Measurements from ENCODE around the gene LEFTY2. TPM values are rescaled to one million over a fixed set of nuclear protein-coding genes. Genes with fewer than 3 reads are reported as not detected.

The LEFTY2 gene
- total RNA-seq, 2 donors from 2014 or later = 7.9 TPM; not detected in 1

DNA sequence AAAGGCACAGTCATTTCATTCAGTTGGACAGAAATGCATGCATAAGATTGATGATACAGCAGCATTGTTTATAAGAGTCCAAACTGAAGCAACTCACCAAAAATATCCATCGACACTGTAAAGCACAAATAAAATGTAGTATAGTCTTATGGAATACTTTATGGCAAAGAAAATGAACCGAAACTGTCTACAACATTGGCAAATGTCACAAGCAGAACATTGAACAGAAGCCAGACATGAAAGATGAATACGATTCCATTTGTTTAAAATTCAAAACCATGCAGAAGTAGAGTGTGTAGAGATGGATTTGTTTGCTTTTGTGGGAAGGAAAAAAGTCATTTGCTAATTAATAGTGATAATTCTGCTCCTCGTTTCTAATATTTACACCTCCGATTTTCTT lies 44.5 kb downstream of the LEFTY2 start:
- no peak for TF ChIP-seq POLR2AphosphoS5 (IDR thresholded peaks at IDR 0.05)
- TF ChIP-seq POLR2A (IDR thresholded peaks at IDR 0.05) = no peak
- TF ChIP-seq CTCF (IDR thresholded peaks at IDR 0.05) = no peak
- no peaks in the 10 kb centered on the region for H3K36me3 ChIP-seq
- no peak overlapping the region for H3K4me3 ChIP-seq
- WGBS = 64% methylated on average over 5 of the region's 5 CpGs
- no peaks in the 10 kb centered on the region for H3K27me3 ChIP-seq (replicated peaks; ENCODE audit: insufficient read depth)
- no peaks in the 10 kb centered on the region for H3K9me3 ChIP-seq
- intact Hi-C loops (cut with DNase I) = no loop called here
- peak overlapping the region in 1 of 2 donors; percentile 2 for H3K27ac ChIP-seq
- no peak for DNase-seq (ENCODE audit: low spot score)
- H3K4me1 ChIP-seq (replicated peaks) = no peaks in the 10 kb centered on the region

DNA sequence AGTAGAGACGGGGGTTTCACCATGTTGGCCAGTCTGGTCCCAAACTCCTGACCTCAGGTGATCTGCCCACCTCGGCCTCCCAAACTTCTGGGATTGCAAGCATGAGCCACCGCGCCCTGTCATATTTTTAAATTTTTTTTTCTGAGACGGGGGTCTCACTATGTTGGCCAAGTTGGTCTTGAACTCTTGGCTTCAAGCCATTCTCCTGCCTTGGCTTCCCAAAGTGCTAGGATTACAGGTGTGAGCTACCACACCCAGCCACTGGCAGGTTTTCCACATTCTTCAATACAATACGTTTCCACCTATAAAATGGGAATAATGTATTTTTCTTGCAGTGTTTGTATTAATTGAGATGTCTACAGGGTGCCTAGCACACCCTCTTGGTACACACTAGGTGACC lies 48.7 kb downstream of the LEFTY2 start:
- intact Hi-C loops (cut with DNase I) = no loop called here
- no peak for DNase-seq (ENCODE audit: low spot score)

GRCh38 chr1:225891229-225891972 lies 49.6 kb downstream of the LEFTY2 start:
- Histone ChIP-seq H3K36me3 (no peaks in the 10 kb centered on the region), H3K9me3 (no peaks in the 10 kb centered on the region), H3K27me3 (replicated peaks; ENCODE audit: insufficient read depth) (no peaks in the 10 kb centered on the region), H3K4me1 (replicated peaks) (peaks cover 10% of the 10 kb centered on the region), H3K4me3 (no peak overlapping the region), H3K27ac (peak overlapping the region; percentile 86 to 91)
- 69% methylated on average over 14 of the region's 14 CpGs for WGBS
- peak; percentile 87 for DNase-seq (ENCODE audit: low spot score)
- intact Hi-C loops (cut with DNase I) = no loop called here
- TF ChIP-seq POLR2AphosphoS5 (IDR thresholded peaks at IDR 0.05) = peak; percentile 86
- no peak for TF ChIP-seq POLR2A (IDR thresholded peaks at IDR 0.05)

More for the DNA sequence above, 48.7 kb downstream of the LEFTY2 start:
- peak overlapping the region; percentile 86 to 91 for H3K27ac ChIP-seq
- H3K9me3 ChIP-seq = no peaks in the 10 kb centered on the region
- 88% methylated on average over 6 of the region's 6 CpGs for WGBS
- H3K4me3 ChIP-seq = no peak overlapping the region
- peaks cover 10% of the 10 kb centered on the region for H3K4me1 ChIP-seq (replicated peaks)
- no peaks in the 10 kb centered on the region for H3K27me3 ChIP-seq (replicated peaks; ENCODE audit: insufficient read depth)
- TF ChIP-seq POLR2AphosphoS5 (IDR thresholded peaks at IDR 0.05) = no peak
- no peak for TF ChIP-seq POLR2A (IDR thresholded peaks at IDR 0.05)
- no peak for TF ChIP-seq CTCF (IDR thresholded peaks at IDR 0.05)
- no peaks in the 10 kb centered on the region for H3K36me3 ChIP-seq

DNA sequence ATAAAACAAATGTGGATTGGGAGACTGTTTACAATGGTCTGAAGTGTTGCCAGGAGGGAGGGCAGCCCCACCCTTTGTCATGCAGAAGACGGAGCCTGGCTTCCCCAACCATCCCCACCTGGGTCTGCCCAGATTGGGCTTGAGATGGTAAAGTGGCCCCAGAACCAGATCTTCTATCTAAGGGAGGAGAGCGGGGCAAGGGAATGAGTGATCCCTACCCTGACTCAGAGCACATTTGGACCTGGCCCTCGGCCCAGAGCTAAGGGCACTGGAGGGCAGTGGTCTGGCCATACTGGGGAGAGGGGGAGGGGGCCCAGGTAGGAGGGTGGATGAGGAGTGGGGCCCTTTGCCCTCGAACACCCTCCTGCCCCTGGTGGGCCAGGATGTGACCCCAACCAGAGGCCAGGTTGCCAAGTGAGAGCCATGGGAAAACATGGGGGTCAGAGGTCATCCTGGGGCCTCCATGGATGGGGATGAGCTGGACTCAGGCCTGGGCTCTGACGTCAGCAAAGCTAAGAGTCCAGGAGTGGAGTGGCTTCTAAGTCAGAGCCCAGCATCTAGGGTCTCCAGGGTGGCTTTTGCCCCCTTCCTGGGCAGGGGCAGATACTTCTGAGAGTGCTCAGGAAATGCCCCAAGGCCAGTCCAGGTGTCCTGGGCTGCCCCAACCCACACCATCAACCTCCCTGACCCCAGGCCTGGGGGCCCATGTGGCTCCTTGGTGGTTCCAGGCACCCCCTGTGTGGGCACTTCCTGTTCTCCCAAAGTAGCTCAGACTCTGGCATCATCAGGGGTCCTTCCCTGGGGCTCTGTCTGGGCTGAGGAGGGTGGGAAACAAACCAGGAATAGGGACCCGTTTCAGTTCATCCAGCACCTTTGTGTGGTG lies 50.4 kb downstream of the LEFTY2 start:
- 64% methylated on average over 6 of the region's 6 CpGs for WGBS
- H3K4me3 ChIP-seq = no peak overlapping the region
- H3K4me1 ChIP-seq (replicated peaks) = peaks cover 10% of the 10 kb centered on the region
- peak overlapping the region; percentile 86 to 91 for H3K27ac ChIP-seq
- no peaks in the 10 kb centered on the region for H3K27me3 ChIP-seq (replicated peaks; ENCODE audit: insufficient read depth)
- DNase-seq (ENCODE audit: low spot score) = peak; percentile 59
- no peaks in the 10 kb centered on the region for H3K36me3 ChIP-seq
- TF ChIP-seq CTCF (IDR thresholded peaks at IDR 0.05) (no peak), POLR2A (IDR thresholded peaks at IDR 0.05) (no peak), POLR2AphosphoS5 (IDR thresholded peaks at IDR 0.05) (no peak)
- intact Hi-C loops (cut with DNase I) = no loop called here
- H3K9me3 ChIP-seq = no peaks in the 10 kb centered on the region

DNA sequence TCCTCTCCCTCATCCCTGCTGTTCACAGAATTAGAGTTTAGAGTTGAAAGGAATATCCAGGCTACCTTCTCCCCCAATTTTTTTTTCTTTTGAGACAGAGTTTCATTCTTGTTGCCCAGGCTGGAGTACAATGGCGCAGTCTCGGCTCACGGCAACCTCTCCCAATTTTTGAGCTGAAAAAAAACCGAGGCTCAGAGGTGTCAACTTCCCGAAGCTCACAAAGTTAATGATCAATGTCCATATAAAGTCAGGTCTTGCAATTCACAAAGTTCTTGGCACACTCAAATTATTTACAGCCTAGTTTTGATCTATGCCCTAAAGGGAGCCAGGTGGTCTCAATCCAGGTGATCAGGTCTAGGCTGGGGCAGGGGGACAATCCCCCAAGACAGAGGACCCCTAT lies 51.3 kb downstream of the LEFTY2 start:
- Histone ChIP-seq H3K36me3 (no peaks in the 10 kb centered on the region), H3K27ac (peak overlapping the region; percentile 86 to 91), H3K9me3 (no peaks in the 10 kb centered on the region), H3K4me1 (replicated peaks) (peaks cover 10% of the 10 kb centered on the region), H3K27me3 (replicated peaks; ENCODE audit: insufficient read depth) (no peaks in the 10 kb centered on the region), H3K4me3 (no peak overlapping the region)
- DNase-seq (ENCODE audit: low spot score) = no peak
- no peak for TF ChIP-seq POLR2A (IDR thresholded peaks at IDR 0.05)
- no peak for TF ChIP-seq POLR2AphosphoS5 (IDR thresholded peaks at IDR 0.05)
- TF ChIP-seq CTCF (IDR thresholded peaks at IDR 0.05) = no peak
- intact Hi-C loops (cut with DNase I) = no loop called here
- 44% methylated on average over 5 of the region's 5 CpGs for WGBS

All from prostate gland (tissue), 2 donors.